Neuron (in vitro differentiated cells): ENCODE results near the gene PPP2R5E.
"Not testable (repeated sequence)": the region's sequence is repeated elsewhere in the genome, so short reads cannot be mapped to it uniquely, and the experiment has no call there.

ENCODE experiments used
- H2AFZ ChIP-seq: one replicate; pipeline ENCODE4 v1.6.1; 2013; ENCODE audit warnings: low read depth, mild to moderate bottlenecking, inconsistent platforms, low read length, moderate library complexity
- H3K27me3 ChIP-seq: one replicate; pipeline ENCODE4 v1.6.1; 2013; ENCODE audit warnings: low read length; ENCODE audit not compliant: insufficient read depth
- H3K36me3 ChIP-seq: one replicate; pipeline ENCODE4 v1.6.1; 2013; ENCODE audit warnings: low read length; ENCODE audit not compliant: insufficient read depth
- H3K4me1 ChIP-seq: one replicate; pipeline ENCODE4 v1.6.1; 2013; ENCODE audit warnings: low read length; ENCODE audit not compliant: insufficient read depth
- H3K4me3 ChIP-seq: 2 replicates; pipeline ENCODE4 v1.5.1; 2013; ENCODE audit warnings: mild to moderate bottlenecking, low read length, moderate library complexity
- H3K9me3 ChIP-seq: one replicate; pipeline ENCODE4 v1.6.1; 2013; ENCODE audit warnings: low read length

Gene PPP2R5E

DNA sequence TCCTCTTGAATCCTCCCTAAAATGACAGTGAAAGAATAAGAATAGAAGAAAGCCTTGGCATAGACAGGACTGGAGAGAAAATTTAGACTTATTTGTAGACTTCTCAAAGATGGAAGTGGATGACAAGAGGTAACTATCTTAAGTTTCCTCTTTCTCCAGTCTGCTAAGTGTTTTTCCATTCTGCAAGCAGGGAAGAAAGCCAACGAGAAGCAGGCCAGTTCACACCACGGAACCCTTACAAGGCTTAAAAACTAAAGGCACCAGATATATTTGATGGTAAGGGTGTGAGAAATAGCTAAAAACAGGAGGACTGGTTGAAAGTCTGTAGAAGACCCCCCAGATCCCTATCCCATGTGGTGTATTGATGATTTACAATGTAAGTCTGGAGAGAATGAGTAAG lies 141.5 kb downstream of the PPP2R5E start:
- peaks cover 6% of the 10 kb centered on the region for H3K9me3 ChIP-seq
- no peaks in the 10 kb centered on the region for H3K4me1 ChIP-seq
- H3K27me3 ChIP-seq, result no peaks in the 10 kb centered on the region
- H3K36me3 ChIP-seq, result peaks cover 17% of the 10 kb centered on the region
- H3K4me3 ChIP-seq, result no peak overlapping the region
- no peak overlapping the region for H2AFZ ChIP-seq

DNA sequence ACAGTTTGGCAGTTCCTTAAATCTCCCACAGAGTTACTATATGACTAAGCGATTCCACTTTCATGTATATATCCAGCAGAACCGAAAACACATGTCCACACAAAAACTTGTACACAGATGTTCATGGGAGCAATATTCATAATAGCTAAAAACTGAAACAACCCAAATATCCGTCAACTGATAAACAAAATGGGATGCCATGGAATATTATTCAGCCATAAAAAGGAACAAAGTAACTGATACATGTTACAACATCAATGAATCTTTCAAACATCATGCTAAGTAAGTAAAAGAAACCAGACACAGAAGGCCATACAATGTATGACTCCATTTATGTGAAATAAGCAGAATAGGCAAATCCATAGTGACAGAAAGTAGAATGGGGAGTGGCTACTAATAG lies 144.2 kb downstream of the PPP2R5E start:
- no peaks in the 10 kb centered on the region for H3K4me1 ChIP-seq
- H2AFZ ChIP-seq, result no peak overlapping the region
- H3K9me3 ChIP-seq, result peaks cover 6% of the 10 kb centered on the region
- no peak overlapping the region for H3K4me3 ChIP-seq
- no peaks in the 10 kb centered on the region for H3K27me3 ChIP-seq
- peaks cover 20% of the 10 kb centered on the region for H3K36me3 ChIP-seq

DNA sequence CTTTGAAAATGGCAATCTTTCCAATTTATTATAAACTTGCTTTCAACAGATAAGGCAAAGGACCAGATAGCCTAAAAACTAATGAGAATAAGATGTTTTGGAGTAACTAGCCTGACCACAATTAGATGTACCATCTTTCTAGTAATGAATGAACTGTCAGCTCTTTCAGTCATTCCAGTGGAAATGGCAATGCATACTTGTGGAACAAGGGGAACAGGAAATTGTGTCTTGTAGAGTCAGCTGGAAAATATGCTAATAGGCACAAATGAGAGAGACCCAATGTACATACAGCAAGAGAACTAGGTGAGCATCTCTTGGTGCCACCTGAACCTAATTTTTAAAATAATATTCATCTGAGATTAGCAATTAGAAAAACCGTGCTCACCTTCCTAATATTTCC lies 148.3 kb downstream of the PPP2R5E start:
- Histone ChIP-seq H2AFZ (no peak overlapping the region), H3K27me3 (no peaks in the 10 kb centered on the region), H3K36me3 (peaks cover 35% of the 10 kb centered on the region), H3K4me1 (no peaks in the 10 kb centered on the region), H3K4me3 (no peak overlapping the region), H3K9me3 (peaks cover 6% of the 10 kb centered on the region)

DNA sequence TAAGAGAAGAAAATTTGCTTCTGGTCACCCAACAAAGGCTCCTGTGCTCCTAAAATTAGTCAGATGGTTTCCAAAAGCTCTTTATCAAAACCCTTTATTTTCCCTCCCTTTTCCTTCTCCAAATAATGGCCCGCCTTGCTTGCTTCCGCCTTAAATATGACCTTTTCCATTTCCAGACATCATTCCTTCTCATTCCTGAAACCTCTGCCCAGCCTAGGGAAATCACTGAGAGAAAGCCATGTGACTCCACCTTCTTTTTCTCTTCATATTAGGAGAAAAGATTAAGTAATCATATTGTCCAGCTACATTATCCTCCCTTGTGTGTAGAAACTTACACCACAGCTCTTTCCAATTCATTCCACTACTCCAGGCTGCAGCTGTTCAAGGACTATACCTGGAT lies 148.7 kb downstream of the PPP2R5E start:
- Histone ChIP-seq H2AFZ (no peak overlapping the region), H3K36me3 (peaks cover 37% of the 10 kb centered on the region), H3K27me3 (no peaks in the 10 kb centered on the region), H3K4me1 (no peaks in the 10 kb centered on the region), H3K9me3 (peaks cover 6% of the 10 kb centered on the region), H3K4me3 (no peak overlapping the region)

DNA sequence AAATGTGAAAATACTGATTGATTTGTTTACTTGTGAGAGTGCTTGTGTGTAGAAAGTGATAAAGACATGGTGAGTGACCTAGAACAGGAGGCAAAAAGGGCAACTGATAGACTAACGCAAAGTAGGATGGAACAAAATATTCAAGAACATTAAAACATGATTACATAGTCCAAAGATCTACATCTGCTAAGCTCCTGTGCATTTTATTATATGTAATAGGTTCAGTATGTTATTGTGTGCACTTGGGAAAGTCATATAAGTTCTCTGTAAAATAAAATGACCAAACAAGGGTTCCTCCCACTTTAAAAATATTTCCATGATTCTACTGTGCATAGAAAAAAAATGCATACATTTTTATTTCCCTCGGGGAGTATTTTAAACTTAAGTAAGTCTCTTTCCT lies 150.2 kb downstream of the PPP2R5E start:
- H3K27me3 ChIP-seq, result no peaks in the 10 kb centered on the region
- no peak overlapping the region for H2AFZ ChIP-seq
- H3K4me1 ChIP-seq, result no peaks in the 10 kb centered on the region
- H3K36me3 ChIP-seq, result peaks cover 41% of the 10 kb centered on the region
- H3K4me3 ChIP-seq, result no peak overlapping the region
- no peaks in the 10 kb centered on the region for H3K9me3 ChIP-seq

DNA sequence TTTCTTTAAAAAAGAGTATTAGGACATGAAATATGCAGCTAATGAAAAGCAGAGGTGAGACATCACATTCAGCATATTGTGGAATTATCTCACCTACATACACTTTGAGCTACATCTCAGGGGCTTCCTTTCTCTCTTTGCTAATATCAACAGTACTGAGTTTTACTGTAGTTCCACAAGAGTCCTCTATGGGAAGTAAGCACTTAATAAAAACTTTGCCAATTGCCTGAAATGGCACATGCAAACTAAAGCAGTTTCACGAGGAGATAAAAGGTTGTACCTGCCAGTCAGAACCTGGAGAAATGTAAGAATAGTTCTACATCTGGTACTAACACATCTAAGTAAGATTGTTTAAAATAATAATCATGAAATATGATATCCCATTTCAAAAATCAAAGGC lies 150.9 kb downstream of the PPP2R5E start:
- Histone ChIP-seq H3K36me3 (peaks cover 46% of the 10 kb centered on the region), H3K4me1 (no peaks in the 10 kb centered on the region), H3K4me3 (no peak overlapping the region), H3K9me3 (no peaks in the 10 kb centered on the region), H3K27me3 (no peaks in the 10 kb centered on the region), H2AFZ (no peak overlapping the region)

DNA sequence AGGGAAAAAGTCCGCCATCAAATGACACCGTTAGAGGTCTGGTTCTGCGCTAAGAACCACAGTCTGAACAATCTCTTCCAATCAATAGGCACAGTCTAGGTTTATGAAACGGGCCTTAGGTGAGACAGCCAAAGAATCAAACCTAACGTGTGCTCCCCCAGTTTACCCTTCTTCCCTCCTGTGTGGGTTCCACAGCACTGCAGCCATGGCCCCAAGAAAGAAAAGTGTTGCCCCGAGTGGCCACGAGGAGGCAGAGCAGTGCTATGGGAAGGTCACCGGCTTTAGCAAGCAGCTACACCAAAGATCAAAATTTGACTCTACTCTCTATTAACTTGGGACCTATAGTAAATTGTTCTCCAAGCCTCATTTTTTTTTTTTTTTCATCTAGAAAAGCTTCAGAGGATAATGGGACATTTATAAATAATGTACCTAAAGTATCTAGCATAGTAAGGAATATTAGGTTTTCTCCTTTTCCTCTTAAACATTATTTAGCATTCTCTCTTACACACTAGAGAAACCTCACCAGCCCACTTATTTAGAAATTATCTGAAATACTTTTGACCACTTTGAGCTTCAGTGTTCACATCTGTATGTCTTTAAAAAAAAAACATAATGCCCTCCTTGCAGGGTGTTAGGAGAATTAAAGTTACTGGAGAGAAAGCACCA lies 154.3 kb downstream of the PPP2R5E start:
- H3K4me3 ChIP-seq, result no peak overlapping the region
- no peaks in the 10 kb centered on the region for H3K4me1 ChIP-seq
- H3K27me3 ChIP-seq, result no peaks in the 10 kb centered on the region
- no peak overlapping the region for H2AFZ ChIP-seq
- peaks cover 62% of the 10 kb centered on the region for H3K36me3 ChIP-seq
- no peaks in the 10 kb centered on the region for H3K9me3 ChIP-seq

DNA sequence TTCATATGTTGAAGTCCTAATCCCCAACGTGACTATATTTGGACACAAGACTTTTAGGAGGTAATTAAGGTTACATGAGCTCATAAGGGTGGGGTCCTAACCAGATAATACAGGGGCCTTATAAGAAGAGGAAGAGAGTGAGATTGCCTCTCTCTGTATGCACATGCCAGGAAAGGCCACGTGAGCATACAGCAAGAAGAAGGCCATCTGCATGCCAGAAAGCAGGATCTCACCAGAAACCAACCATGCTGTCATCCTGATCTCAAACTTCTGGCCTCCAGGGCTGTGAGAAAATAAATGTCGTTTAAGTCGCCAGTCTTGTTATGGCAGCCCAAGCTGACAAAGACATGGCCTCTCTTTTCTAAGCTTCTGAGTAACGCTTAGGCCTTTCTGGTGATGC lies 155.5 kb downstream of the PPP2R5E start:
- H2AFZ ChIP-seq, result no peak overlapping the region
- H3K9me3 ChIP-seq, result no peaks in the 10 kb centered on the region
- no peak overlapping the region for H3K4me3 ChIP-seq
- no peaks in the 10 kb centered on the region for H3K4me1 ChIP-seq
- H3K36me3 ChIP-seq, result peaks cover 65% of the 10 kb centered on the region
- H3K27me3 ChIP-seq, result no peaks in the 10 kb centered on the region

DNA sequence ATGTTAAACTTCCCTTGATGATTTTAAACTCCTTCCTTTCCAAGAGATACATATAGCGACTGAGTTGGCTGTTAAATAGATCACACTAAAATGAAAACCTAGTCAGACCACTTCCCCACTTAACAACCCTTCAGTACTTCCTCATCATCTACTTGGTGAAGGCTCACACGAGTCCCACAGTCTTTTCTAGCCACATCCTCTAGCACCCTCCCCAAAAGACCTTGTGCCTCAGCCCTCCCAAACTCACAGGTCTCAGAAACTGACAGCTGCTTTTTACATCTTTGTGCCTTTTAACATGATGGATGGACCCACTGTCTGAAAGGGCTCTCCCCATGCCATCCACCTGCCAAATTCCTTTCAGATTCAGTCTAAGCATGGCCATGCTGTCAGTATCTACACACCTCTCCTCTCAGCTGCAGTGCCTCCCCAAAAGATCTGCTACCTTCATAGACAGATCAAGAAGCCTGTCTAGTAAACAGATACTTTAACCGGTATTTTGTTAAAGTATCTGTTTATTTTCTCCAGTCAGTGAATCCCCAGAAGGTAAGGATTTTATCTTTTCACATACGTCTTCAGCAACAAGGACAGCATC lies 159.3 kb downstream of the PPP2R5E start:
- Histone ChIP-seq H3K9me3 (no peaks in the 10 kb centered on the region), H3K36me3 (peaks cover 69% of the 10 kb centered on the region), H3K4me1 (peaks cover 3% of the 10 kb centered on the region), H2AFZ (no peak overlapping the region), H3K4me3 (no peak overlapping the region), H3K27me3 (no peaks in the 10 kb centered on the region)

DNA sequence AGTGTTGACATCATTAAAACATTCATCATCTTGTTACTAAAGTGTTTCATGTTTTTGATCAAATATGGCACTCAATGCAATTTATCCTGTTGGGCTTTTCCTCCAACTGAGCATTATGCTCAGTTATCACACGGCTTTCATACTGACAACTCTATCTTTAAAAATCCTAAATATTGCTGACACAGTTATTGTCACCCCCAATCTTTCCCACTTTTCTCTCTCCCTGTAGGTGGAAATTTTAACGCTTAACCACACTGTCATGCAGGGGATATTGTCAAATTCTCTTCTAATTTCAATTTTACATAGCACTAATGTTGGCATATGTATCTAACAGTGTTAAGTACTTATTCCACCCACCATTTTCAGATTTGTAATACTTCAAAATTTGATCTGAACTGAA lies 164.7 kb downstream of the PPP2R5E start:
- peaks cover 48% of the 10 kb centered on the region for H3K36me3 ChIP-seq

DNA sequence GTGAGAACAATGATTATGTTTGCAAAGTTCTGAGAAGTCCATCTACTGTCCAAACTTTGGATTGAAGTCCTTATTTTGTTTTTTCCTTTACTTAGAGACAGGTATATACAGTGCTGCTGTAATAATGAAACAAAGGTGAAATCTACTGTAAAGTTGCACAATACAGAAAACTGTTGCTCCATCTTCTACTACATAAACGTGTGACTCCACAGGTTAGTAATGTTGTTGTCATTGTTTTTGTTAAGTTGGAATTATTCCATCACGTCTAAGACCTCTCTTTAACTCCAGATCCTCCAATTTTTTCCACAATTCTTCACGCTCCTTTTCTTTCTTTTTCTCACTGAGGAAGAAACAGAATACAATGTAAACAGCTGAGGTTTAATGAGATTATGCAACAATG lies 167.4 kb downstream of the PPP2R5E start:
- H3K36me3 ChIP-seq, result peaks cover 29% of the 10 kb centered on the region
- no peaks in the 10 kb centered on the region for H3K9me3 ChIP-seq
- H3K4me3 ChIP-seq, result no peak overlapping the region

More for the DNA sequence above, 164.7 kb downstream of the PPP2R5E start:
- Histone ChIP-seq H3K9me3 (no peaks in the 10 kb centered on the region), H3K4me1 (peaks cover 3% of the 10 kb centered on the region), H3K27me3 (no peaks in the 10 kb centered on the region), H2AFZ (no peak overlapping the region), H3K4me3 (no peak overlapping the region)

DNA sequence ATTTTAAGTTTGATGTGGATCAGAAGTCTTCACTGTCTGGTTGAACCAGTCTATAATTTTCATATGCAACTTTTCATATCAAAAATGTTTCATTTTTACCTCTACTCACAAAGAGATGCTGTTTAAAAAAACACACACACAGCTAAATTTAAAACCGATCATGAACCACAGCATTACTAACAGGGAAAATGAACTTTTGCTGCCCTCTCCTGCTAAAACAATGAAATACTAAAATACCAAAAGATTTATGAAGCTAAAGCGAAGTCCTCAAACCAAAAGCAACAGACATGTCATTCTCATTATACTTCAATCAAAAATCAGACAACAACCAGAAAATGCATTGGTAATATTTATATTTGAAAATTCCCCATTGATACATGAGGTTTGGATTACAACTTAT lies 171.6 kb downstream of the PPP2R5E start:
- H3K4me1 ChIP-seq, H3K9me3 ChIP-seq, H2AFZ ChIP-seq, H3K4me3 ChIP-seq, H3K27me3 ChIP-seq: not testable (repeated sequence)
- peaks cover 10% of the 10 kb centered on the region for H3K36me3 ChIP-seq

More for the DNA sequence above, 167.4 kb downstream of the PPP2R5E start:
- Histone ChIP-seq H3K4me1 (no peaks in the 10 kb centered on the region), H2AFZ (no peak overlapping the region), H3K27me3 (no peaks in the 10 kb centered on the region)

DNA sequence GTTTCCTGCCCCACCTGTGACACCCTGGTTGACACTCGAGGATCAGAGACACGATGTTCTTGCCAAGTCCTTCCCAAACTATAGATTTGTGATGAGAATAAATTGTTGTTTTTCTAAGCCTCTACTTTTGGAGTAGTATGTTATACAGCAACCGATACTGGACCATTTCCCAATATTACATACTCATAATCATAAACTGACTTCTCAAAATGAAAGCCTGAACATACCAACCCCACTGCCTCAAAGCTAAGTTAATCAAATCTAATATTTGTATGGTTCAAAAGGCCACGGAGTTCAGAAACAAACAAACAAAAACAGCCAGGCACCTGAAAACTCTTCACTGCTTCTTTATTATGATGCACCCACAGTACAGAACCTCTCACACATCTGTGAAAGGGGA lies 172.1 kb downstream of the PPP2R5E start:
- Histone ChIP-seq H3K36me3 (peaks cover 8% of the 10 kb centered on the region), H3K4me3 (no peak overlapping the region), H3K4me1 (no peaks in the 10 kb centered on the region)

More for the DNA sequence above, 172.1 kb downstream of the PPP2R5E start:
- Histone ChIP-seq H3K9me3 (no peaks in the 10 kb centered on the region), H3K27me3 (no peaks in the 10 kb centered on the region), H2AFZ (no peak overlapping the region)
